Liver (tissue), 9 donors: ENCODE results near the gene DLX4. TPM values are rescaled to one million over a fixed set of nuclear protein-coding genes. Genes with fewer than 3 reads are reported as not detected.

Source experiments
- DNase-seq: peaks from one replicate; pipeline ENCODE4 v3.0.0-alpha.2; 2017; ENCODE audit warnings: low spot score
- H3K27ac ChIP-seq, 2 donors: one replicate each; pipeline ENCODE4 v1.7.0; 2013; ENCODE audit warnings: inconsistent platforms in 2 of 2, low read length in 2 of 2, control low read depth in 1 of 2, low read depth in 1 of 2, mild to moderate bottlenecking in 1 of 2
- H3K27me3 ChIP-seq, 4 donors: one replicate each; pipeline versions ENCODE4 v1.6.1 to v1.7.0; 2013; ENCODE audit warnings: low read length in 3 of 4, inconsistent platforms in 1 of 4, mild to moderate bottlenecking in 1 of 4, moderate library complexity in 1 of 4; ENCODE audit not compliant: control insufficient read depth in 4 of 4, insufficient read depth in 4 of 4
- H3K36me3 ChIP-seq, 4 donors: one replicate each; pipeline versions ENCODE4 v1.6.1 to v1.7.0; 2013; ENCODE audit warnings: low read length in 3 of 4, mild to moderate bottlenecking in 3 of 4, low read depth in 1 of 4, moderate library complexity in 1 of 4; ENCODE audit not compliant: control insufficient read depth in 4 of 4, insufficient read depth in 3 of 4
- H3K4me1 ChIP-seq, 4 donors: one replicate each; pipeline versions ENCODE4 v1.6.1 to v1.7.0; 2013; ENCODE audit warnings: low read length in 3 of 4, mild to moderate bottlenecking in 3 of 4, moderate library complexity in 1 of 4; ENCODE audit not compliant: control insufficient read depth in 4 of 4, insufficient read depth in 4 of 4
- H3K4me3 ChIP-seq, 3 donors: one replicate each; pipeline versions ENCODE4 v1.6.1 to v1.7.0; 2013; ENCODE audit warnings: low read length in 3 of 3, control low read depth in 1 of 3, low read depth in 1 of 3, mild to moderate bottlenecking in 1 of 3
- H3K9ac ChIP-seq, 2 donors: one replicate each; pipeline ENCODE4 v1.7.0; 2013; ENCODE audit warnings: low read length in 2 of 2, mild to moderate bottlenecking in 2 of 2, moderate library complexity in 2 of 2, control low read depth in 1 of 2, low read depth in 1 of 2
- H3K9me3 ChIP-seq, 4 donors: one replicate each; pipeline versions ENCODE4 v1.6.1 to v1.7.0; 2013; ENCODE audit warnings: low read length in 3 of 4; ENCODE audit not compliant: control insufficient read depth in 4 of 4
- CTCF ChIP-seq: fragments of 150-350 bp; IDR thresholded peaks from 2 replicates; pipeline ENCODE4 v1.5.1; 2017; ENCODE audit warnings: improper control_type of control experiment, low read depth, low read length; ENCODE audit not compliant: missing input control
- FOXA2 ChIP-seq: IDR thresholded peaks from 2 replicates; pipeline ENCODE4 v1.6.1; 2016; ENCODE audit warnings: antibody characterized with exemption
- GABPA ChIP-seq, 2 donors: IDR thresholded peaks in 1 of 2; conservative IDR thresholded peaks in 1 of 2; 2 replicates each; pipeline ENCODE4 v1.6.1; 2016; ENCODE audit warnings: antibody characterized with exemption in 2 of 2, mild to moderate bottlenecking in 1 of 2, moderate library complexity in 1 of 2
- HNF4G ChIP-seq: IDR thresholded peaks from 2 replicates; pipeline ENCODE4 v1.6.1; 2016; ENCODE audit warnings: antibody characterized with exemption
- NR2F2 ChIP-seq: IDR thresholded peaks from 2 replicates; pipeline ENCODE4 v1.6.1; 2016; ENCODE audit warnings: antibody characterized with exemption
- RAD21 ChIP-seq, 2 donors: IDR thresholded peaks; 2 replicates each; pipeline ENCODE4 v1.6.1; 2016; ENCODE audit warnings: antibody characterized with exemption in 2 of 2, mild to moderate bottlenecking in 2 of 2
- REST ChIP-seq: IDR thresholded peaks from 2 replicates; pipeline ENCODE4 v1.6.1; 2016; ENCODE audit warnings: antibody characterized with exemption, mild to moderate bottlenecking
- YY1 ChIP-seq: IDR thresholded peaks from 2 replicates; pipeline ENCODE4 v1.6.1; 2016; ENCODE audit warnings: antibody characterized with exemption, mild to moderate bottlenecking
- ZBTB33 ChIP-seq: IDR thresholded peaks from 2 replicates; pipeline ENCODE4 v1.6.1; 2016; ENCODE audit warnings: antibody characterized with exemption
- WGBS: extraction: QIAGEN DNeasy Blood & Tissue Kit; methylation state at CpG from one replicate; pipeline ENCODE4 v1.1.7; 2013; 5-methylcytosine and 5-hydroxymethylcytosine counted together
- polyA plus RNA-seq, 2 donors: library from polyadenylated mRNA; stranded (reverse) in 1 of 2; unstranded in 1 of 2; fragments of 200-250 nt in 1 of 2; fragments of >200 nt in 1 of 2; fragmentation: Nextera tagmentation in 1 of 2; extraction: Ambion mirVana in 1 of 2; gene quantifications; one replicate each; pipeline versions ENCODE4 v1.2.1 to v1.2.3, GENCODE V29; 2013 to 2015
- total RNA-seq, 2 donors: library from RNA; depleted of rRNA; stranded (reverse); fragments of >200 nt; gene quantifications; one replicate each; pipeline ENCODE4 v1.2.3, GENCODE V29; 2014
- donor health status: healthy.
- donor health status: healthy.
- donor health status: healthy.
- donor health status: healthy.
- donor health status: healthy.

Gene DLX4
- total and polyA plus RNA-seq, 4 donors = not detected

GRCh38 chr17:49949634-49950033, 19.4 kb upstream of the DLX4 start (continued):
- TF ChIP-seq REST (no peak), NR2F2 (no peak), YY1 (no peak)

- H3K36me3 ChIP-seq = no peaks in the 10 kb centered on the region
- no peak overlapping the region for H3K9ac ChIP-seq
- 61% methylated on average over 14 of the region's 14 CpGs for WGBS
- TF ChIP-seq YY1 = no peak
- TF ChIP-seq ZBTB33 = no peak
- no peak for TF ChIP-seq FOXA2
- no peak for TF ChIP-seq RAD21 (IDR thresholded peaks at IDR 0.05)
- TF ChIP-seq GABPA (IDR thresholded peaks at IDR 0.05 in 1 of 2, conservative IDR thresholded peaks at IDR 0.05 in 1 of 2) = no peak
- no peak overlapping the region for H3K27ac ChIP-seq
- no peaks in the 10 kb centered on the region for H3K4me1 ChIP-seq
- DNase-seq = no peak
- no peak overlapping the region for H3K4me3 ChIP-seq
- H3K27me3 ChIP-seq = peaks cover 0 to 8% (median 4%) of the 10 kb centered on the region in 4 donors
- H3K9me3 ChIP-seq = no peaks in the 10 kb centered on the region
These were observed 17.5 kb upstream of the DLX4 start for GRCh38 chr17:49951362-49952082.

GRCh38 chr17:49952209-49952911, 16.6 kb upstream of the DLX4 start:
- H3K4me3 ChIP-seq = no peak overlapping the region
- WGBS = 38% methylated on average over 7 of the region's 7 CpGs
- no peaks in the 10 kb centered on the region for H3K4me1 ChIP-seq
- H3K36me3 ChIP-seq = no peaks in the 10 kb centered on the region
- no peaks in the 10 kb centered on the region for H3K9me3 ChIP-seq
- TF ChIP-seq YY1 (no peak), RAD21 (IDR thresholded peaks at IDR 0.05) (peak; percentile 64 to 79), HNF4G (no peak), CTCF (peak; percentile 71)
- DNase-seq = peak; percentile 73
- H3K9ac ChIP-seq = no peak overlapping the region
- peaks cover 0 to 8% (median 4%) of the 10 kb centered on the region in 4 donors for H3K27me3 ChIP-seq
- H3K27ac ChIP-seq = no peak overlapping the region
